Prostate gland (tissue), 2 donors: ENCODE results near the gene EMILIN1.

Source experiments
- CTCF ChIP-seq, 4 experiments: fragments of 200-600 bp in 2 of 4; fragments of 450-650 bp in 2 of 4; sonication (generic) in 2 of 4; IDR thresholded peaks; 1 replicate in 3 of 4; 2 replicates in 1 of 4; pipeline ENCODE4 v1.5.1; 2016 to 2019; ENCODE audit warnings: antibody characterized with exemption in 4 of 4, mild to moderate bottlenecking in 2 of 4, moderate library complexity in 2 of 4
- POLR2A ChIP-seq: fragments of 450-650 bp; IDR thresholded peaks from one replicate; pipeline ENCODE4 v1.6.1; 2016; ENCODE audit warnings: antibody characterized with exemption, mild to moderate bottlenecking
- POLR2AphosphoS5 ChIP-seq: sonication (generic); formaldehyde crosslinking; IDR thresholded peaks from one replicate; pipeline ENCODE4 v1.6.1; 2017; ENCODE audit warnings: antibody characterized with exemption

DNA sequence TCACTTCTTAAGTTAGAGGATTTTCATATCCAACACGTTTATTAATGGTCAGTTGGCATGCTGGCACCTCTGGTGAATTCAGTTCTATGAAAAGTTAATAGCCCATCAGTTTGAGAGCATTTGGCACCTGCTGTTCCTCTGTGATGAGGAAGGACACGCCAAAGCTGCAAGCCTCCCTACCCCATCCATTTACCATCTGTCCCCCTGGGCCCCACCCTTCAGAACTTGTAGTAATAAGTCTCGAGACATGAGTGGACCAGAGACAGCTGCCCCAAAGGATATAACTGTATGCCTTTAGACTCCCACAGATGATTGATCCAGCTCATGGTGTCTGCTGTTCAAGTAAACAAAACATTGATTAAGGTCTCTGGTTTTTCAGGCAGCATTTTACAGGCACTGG, 13.3 kb upstream of the EMILIN1 start:
- TF ChIP-seq POLR2A (no peak), CTCF (IDR thresholded peaks at IDR 0.05) (no peak), POLR2AphosphoS5 (no peak)
